HG02763 (cell line): Measurements from ENCODE around the gene PDE4D.
"Not testable (repeated sequence)": the region's sequence is repeated elsewhere in the genome, so short reads cannot be mapped to it uniquely, and the experiment has no call there.

Experiments used
- ATAC-seq: cut with Tn5 transposase; IDR thresholded peaks from one replicate; pipeline ENCODE4 v1.9.1; 2021; ENCODE audit warnings: mild to moderate bottlenecking, moderate library complexity; ENCODE audit not compliant: unreplicated experiment

Gene PDE4D

GRCh38 chr5:59069438-59070079 is 824.0 kb downstream of the PDE4D start:
- no peak for ATAC-seq

DNA sequence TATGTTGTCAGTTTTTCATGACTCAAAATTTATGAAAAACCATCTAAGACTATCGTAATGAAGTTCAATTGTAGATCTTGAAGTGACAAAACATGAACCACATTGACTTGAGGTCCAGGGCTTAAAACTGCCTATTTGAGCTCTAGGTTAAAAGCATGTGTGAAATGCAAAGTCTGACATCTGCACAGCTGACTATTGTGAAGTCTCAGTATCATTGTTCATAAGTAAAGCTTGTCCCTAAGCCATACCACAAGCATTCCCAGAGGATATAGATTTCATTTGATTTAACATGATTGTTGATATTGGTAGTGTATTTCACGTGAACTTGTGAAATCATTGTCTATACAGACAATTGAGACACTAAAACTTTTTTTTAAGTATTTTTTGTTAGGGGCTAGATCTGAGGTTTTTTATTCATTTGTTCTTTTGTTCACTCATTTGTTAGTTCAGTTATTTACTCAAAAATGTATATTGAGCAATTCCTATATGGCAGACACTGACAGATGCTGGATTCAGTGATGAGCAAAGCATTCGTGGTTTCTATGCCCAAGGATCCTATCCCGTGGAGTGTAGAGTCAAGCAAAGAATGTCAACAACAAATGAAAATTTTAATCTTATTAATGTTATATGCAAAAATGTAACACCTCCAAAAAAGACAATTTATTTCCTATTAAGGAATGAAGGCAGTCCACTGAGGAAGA is 825.4 kb downstream of the PDE4D start:
- no peak for ATAC-seq

DNA sequence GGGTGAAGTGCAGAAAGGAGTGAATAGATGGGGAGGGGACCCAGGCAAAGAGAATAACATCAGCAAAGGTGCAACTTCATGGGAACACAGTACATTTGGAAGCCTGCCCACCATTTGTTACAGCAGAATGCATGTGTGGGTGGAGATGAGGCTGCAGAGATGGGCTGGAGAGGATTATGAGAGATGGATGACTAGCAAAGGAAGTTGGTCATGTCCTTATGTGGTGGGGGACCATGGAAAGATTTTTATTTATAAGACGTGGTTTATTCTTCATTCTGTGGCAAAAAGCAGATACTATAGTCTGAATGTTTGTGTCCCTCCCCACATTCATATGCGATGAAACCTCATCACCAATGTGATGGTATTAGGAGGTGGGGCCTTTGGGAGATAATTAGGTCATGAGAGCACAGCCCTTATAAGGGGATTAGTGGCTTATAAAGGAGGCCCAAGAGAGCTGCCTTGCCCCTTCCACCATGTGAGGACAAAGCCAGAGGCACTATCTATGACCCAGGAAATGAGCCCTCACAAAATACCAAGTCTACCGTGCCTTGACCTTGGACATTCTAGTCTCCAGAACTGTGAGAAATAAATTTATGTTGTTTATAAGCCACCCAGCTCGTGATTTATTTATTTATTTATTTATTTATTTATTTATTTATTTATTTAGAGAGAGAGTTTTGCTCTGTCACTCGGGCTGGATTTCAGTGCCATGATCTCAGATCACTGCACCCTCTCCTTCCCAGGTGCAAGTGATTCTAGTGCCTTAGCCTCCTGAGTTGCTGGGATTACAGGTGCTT is 827.0 kb downstream of the PDE4D start:
- no peak for ATAC-seq

GRCh38 chr5:59065554-59065953 is 828.0 kb downstream of the PDE4D start:
- no peak for ATAC-seq

DNA sequence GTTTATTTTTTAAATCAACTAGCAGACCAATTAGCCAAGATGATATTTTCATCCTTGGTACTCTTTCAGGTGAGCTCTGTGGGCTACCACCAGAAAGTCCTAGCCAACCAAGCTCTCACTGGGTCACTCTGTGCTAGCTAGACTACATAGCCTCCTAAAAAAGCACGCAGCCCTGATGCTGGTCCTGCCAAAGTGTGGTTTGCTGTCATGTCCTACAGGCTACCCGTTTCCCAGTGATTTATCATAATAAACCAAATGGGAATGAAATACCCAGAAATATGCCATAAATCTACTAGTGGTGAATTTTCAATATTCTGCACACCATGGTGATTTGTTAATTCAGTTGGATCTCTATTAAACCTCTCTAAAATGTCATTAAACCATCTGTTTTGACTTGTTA is 829.2 kb downstream of the PDE4D start:
- no peak for ATAC-seq

DNA sequence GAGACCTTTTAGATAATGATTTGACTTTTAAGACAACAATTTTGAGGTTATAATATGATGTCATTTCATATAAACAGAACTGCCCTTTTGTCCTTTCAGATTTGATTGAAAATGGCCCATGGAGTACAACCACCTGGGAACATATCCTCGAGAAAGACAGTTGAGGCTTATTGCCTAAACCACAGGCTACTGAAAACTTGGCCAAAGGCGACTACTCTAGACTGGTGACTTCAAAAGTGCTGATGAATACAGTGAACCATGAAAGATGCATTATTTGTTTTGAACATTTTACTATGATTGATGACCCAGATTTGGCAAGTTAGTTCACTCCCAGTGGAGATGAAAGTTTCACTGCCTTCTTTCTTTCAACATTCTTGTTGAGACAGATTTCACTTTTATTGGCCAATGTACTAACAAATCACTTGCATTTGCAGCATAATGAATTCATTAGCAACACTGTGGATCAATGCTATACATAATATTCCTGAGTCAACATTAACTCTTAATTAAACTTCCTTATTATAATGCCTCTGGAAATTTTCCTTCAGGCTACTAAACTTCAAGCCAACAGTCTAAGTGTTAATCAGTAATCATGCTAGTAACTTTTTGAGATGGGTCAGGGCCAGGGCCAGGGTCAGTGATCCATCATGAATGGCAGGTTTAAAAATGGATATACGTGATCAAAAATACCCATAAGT is 830.4 kb downstream of the PDE4D start:
- ATAC-seq = no peak

- ATAC-seq = no peak
Observed at GRCh38 chr5:59061377-59061776, 832.1 kb downstream of the PDE4D start.

GRCh38 chr5:59058969-59059687 is 834.4 kb downstream of the PDE4D start:
- no peak for ATAC-seq

- ATAC-seq = no peak
Observed at GRCh38 chr5:59058237-59058636, 835.3 kb downstream of the PDE4D start.

DNA sequence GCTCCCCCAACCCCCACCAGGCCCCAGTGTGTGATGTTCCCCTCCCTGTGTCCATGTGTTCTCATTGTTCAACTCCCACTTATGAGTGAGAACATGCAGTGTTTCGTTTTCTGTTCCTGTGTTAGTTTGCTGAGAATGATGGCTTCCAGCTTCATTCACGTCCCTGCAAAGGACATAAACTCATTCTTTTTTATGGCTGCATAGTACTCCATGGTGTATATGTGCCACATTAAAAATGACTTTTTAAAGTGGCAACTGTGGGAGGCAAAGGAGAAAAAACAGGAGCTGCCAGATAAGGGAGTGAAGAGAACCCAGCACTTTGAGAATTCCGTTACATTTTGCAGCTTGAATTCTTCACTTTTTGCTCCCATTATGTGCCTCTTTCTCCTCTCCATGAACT is 836.9 kb downstream of the PDE4D start:
- not testable (repeated sequence) for ATAC-seq

GRCh38 chr5:59055745-59056448 is 837.6 kb downstream of the PDE4D start:
- ATAC-seq = no peak

DNA sequence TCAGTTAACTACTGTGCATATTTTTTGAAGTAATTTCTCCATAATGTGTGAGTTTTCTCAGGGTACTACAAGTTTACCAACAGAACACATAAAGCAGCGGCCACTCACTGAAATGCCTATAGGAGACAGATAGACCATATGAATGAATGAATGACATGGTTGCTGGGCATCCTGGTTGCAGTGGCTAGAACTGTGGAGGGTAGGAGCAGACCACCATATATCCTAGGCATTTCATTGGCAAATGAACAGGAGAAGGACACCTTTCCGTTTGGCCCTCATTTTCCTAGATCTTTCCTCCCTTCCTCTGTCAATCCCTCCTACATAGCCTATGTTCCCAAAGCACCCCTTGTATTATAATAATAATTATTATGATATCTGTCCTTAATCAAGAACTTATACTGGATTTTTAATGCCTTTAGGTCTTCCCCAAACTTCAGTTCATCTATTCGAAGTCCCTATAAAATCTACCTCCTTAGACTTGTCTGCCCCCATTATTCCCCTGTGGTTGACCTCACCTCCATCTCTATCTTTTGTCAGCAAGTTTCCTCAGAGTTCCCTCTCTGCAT is 838.5 kb downstream of the PDE4D start:
- no peak for ATAC-seq

GRCh38 chr5:59051951-59052350 is 841.6 kb downstream of the PDE4D start:
- ATAC-seq = no peak

DNA sequence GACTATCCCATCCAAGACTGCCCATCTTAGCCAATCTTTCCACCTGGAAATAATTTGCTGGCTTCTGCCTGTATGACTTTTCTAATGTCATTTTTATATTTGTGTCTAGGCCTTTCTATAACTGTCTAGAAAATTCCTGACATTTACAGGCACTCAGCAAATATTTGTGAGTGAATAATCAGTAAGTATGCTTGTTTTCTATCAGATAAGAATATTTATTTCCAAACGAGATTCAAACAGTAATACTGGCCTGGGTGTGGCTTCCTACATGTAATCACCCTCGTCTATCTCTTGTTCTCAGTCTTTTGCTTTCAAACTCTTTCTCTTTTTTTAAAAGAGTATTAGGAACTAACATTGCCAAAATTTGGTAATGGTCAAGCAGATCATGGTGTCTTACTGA is 844.4 kb downstream of the PDE4D start:
- no peak for ATAC-seq

GRCh38 chr5:59042201-59043055 is 851.1 kb downstream of the PDE4D start:
- no peak for ATAC-seq

DNA sequence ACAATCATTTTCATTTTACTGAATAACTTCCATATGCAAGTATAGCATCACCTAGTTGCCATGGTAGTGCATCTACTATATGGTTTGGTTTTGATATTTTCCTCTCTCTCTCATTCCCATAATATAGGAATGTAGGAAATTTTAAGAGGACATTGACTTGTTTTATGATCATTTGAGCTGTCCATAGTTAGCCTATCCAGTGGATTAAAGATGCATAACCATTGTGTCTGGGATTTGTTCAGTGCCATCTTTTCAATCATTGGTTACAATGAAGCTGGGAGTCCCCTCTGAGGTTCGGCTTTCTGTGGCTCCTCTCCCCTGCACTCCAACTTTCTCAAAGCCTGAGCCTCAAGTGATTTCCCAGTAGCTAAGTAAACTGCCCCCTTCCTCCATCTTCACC is 852.2 kb downstream of the PDE4D start:
- no peak for ATAC-seq

DNA sequence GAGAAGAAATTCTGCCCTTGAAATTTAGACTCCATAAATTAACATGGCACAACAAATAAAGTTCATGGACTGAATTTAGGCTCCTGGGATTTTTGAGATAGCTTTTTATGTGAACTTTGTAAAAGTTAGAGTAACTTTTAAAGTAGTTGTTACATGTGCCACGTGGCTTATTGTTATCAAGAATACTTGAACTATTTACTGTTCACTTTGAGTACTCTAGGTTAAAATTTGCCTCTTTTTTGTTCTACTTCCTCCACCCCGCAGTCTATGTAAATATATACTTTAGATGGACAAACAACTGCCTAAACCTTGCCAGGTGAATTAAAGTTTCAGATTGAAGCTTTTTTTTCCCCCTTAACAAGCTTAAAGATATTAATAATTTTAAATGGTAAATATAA is 852.7 kb downstream of the PDE4D start:
- ATAC-seq = no peak

DNA sequence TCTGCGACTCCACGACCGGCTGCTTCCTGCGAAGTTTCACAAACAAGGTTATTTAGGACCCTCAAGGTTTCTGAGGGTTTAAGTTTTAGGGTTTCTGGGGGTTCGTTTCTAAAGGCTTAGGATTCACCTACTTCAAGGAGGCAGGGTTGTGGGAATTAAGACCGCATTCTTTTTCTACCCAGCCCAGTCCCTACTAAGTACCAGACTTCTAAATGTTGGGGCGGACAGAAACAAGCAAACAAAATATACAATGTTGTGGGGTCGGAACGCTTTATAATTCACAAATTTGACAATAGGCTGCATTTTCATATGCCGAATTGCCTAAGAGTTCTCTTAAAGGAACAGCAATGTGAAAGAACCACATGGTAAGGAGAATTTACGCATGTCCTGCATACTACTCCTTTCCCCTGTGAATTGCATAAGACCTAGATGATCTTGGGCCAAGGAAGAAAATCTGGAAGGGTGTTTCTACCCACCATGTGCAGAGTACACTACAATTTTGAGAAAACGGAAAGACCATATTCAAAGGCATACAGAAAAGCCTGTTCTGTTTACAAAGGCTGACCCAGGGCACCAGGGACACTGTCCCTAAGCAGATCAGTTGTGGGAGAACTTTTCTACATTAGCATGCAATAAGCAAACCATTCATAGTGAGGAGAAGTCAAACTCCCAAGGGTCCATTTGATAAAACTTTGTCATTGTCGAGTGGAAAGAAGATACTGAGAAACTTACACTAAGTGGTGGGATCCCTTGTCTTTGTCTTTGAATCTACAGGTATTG is 853.3 kb downstream of the PDE4D start:
- ATAC-seq = no peak
